GM13976 (cell line): ENCODE measurements around the gene KRT80.

Experiments used
- DNase-seq: peaks from one replicate; pipeline ENCODE4 v3.0.0; 2012; ENCODE audit warnings: low spot score
- CTCF ChIP-seq: IDR thresholded peaks from 2 replicates; pipeline ENCODE4 v1.5.1; 2012; ENCODE audit warnings: borderline replicate concordance, mild to moderate bottlenecking; ENCODE audit not compliant: insufficient read depth; ENCODE audit errors: extremely low read depth, missing control alignments, control extremely low read depth
- in situ Hi-C: fragments of 300-500 bp; cut with MboI; formaldehyde crosslinking; loops from one replicate; pipeline ENCODE4 v1.12.0; 2022; ENCODE audit warnings: low sequenced_read_pairs, mixed read lengths, inconsistent platforms; ENCODE audit not compliant: unreplicated experiment

Gene KRT80

GRCh38 chr12:52228931-52229330 is 37.1 kb upstream of the KRT80 start:
- no peak for TF ChIP-seq CTCF
- no peak for DNase-seq
- in situ Hi-C loops: no loop called here

GRCh38 chr12:52228366-52228765 is 36.6 kb upstream of the KRT80 start:
- DNase-seq: no peak
- in situ Hi-C loops: no loop called here

GRCh38 chr12:52227606-52228166 is 35.9 kb upstream of the KRT80 start:
- no peak for TF ChIP-seq CTCF
- no peak for DNase-seq
- in situ Hi-C loops: no loop called here

More at GRCh38 chr12:52228366-52228765, 36.6 kb upstream of the KRT80 start:
- TF ChIP-seq CTCF: no peak

GRCh38 chr12:52226446-52226845 is 34.6 kb upstream of the KRT80 start:
- no peak for DNase-seq
- no peak for TF ChIP-seq CTCF
- in situ Hi-C loops: no loop called here

GRCh38 chr12:52225752-52226151 is 33.9 kb upstream of the KRT80 start:
- DNase-seq: no peak
- no peak for TF ChIP-seq CTCF
- in situ Hi-C loops: no loop called here

GRCh38 chr12:52224151-52224550 is 32.3 kb upstream of the KRT80 start:
- no peak for DNase-seq
- TF ChIP-seq CTCF: no peak
- in situ Hi-C loops: no loop called here

GRCh38 chr12:52223406-52224039 is 31.7 kb upstream of the KRT80 start:
- no peak for TF ChIP-seq CTCF
- DNase-seq: no peak
- in situ Hi-C loops: no loop called here
